ENCODE measurements around the gene ITLN1.

- TF ChIP-seq CTCF (IDR thresholded peaks at IDR 0.05; ENCODE audit: borderline replicate concordance, extremely low read depth, low read length, poor library complexity, severe bottlenecking) (peak; percentile 49), EZH2 (IDR thresholded peaks at IDR 0.05; ENCODE audit: borderline replicate concordance, low read depth, low read length, severe bottlenecking) (no peak)
Measured at GRCh38 chr1:160877221-160877620, 7.8 kb downstream of the ITLN1 start.
